HepG2 (cell line): ENCODE measurements around the gene LENG1. TPM values are rescaled to one million over a fixed set of nuclear protein-coding genes. Genes with fewer than 3 reads are reported as not detected.

Experiments used
- ATAC-seq: fragments of 200-7000 bp; cut with Tn5 transposase; 3 replicates; pipeline ENCODE4 v1.9.1; 2020; ENCODE audit warnings: mild to moderate bottlenecking, moderate library complexity
- BruUV-seq: library from RNA; stranded (reverse); fragments of 400-500 nt; replicated peaks from 2 replicates; lab custom pipeline; 2021; lab: Mats Ljungman, UMichigan
- CTCF ChIA-PET: fragments of 300-600 bp; formaldehyde crosslinking; extraction: SDS; loops from one replicate; lab custom pipeline; 2021; ENCODE audit warnings: low total read pairs, inconsistent platforms, low intra/inter-chr PET ratio; lab: Yijun Ruan, JAX
- POLR2A ChIA-PET: fragments of 350-600 bp; sonication (Branson Sonifier 250); formaldehyde crosslinking; loops from one replicate; lab custom pipeline; 2020; ENCODE audit warnings: antibody characterized with exemption, inconsistent platforms; lab: Yijun Ruan, JAX
- DNase-seq: peaks from one replicate; pipeline ENCODE4 v3.0.0-alpha.2; 2015; ENCODE audit warnings: low spot score
- FAIRE-seq: peaks from 3 replicates; lab custom pipeline; 2011; peaks lifted over from hg19 to GRCh38; lab: Jason Lieb, UNC
- H2AFZ ChIP-seq: one replicate; pipeline ENCODE4 v1.6.1; 2011; ENCODE audit warnings: low read length, inconsistent platforms
- H3K27ac ChIP-seq: fragments of 300-600 bp; 3 replicates; pipeline ENCODE4 v1.8.0; 2011; ENCODE audit warnings: mixed run types, mild to moderate bottlenecking, mixed read lengths, low read length, inconsistent platforms; ENCODE audit not compliant: insufficient read depth; ENCODE audit errors: extremely low read length
- H3K27me3 ChIP-seq, 2 experiments: fragments of 200-600 bp in 1 of 2; 2 replicates in 1 of 2; 3 replicates in 1 of 2; pipeline versions ENCODE4 v1.6.0 to v1.8.0; 2011; ENCODE audit warnings: low read length in 2 of 2, mild to moderate bottlenecking in 2 of 2, moderate library complexity in 2 of 2, inconsistent platforms in 1 of 2; ENCODE audit not compliant: insufficient read depth in 2 of 2, control insufficient read depth in 1 of 2
- H3K36me3 ChIP-seq, 2 experiments: fragments of 200-600 bp in 1 of 2; replicated peaks in 1 of 2; 2 replicates in 1 of 2; 3 replicates in 1 of 2; pipeline versions ENCODE4 v1.5.1 to v1.8.0; 2011; ENCODE audit warnings: low read length in 2 of 2, inconsistent platforms in 1 of 2; ENCODE audit not compliant: insufficient read depth in 2 of 2, control insufficient read depth in 1 of 2
- H3K4me1 ChIP-seq: 2 replicates; pipeline ENCODE4 v1.5.1; 2012; ENCODE audit warnings: low read length, inconsistent platforms; ENCODE audit not compliant: insufficient read depth
- H3K4me2 ChIP-seq: 2 replicates; pipeline ENCODE4 v1.6.0; 2011; ENCODE audit warnings: low read depth, low read length, inconsistent platforms
- H3K4me3 ChIP-seq, 3 experiments: fragments of 200-600 bp in 1 of 3; sonication (generic), shearing (Covaris generic) in 1 of 3; replicated peaks in 1 of 3; 2 replicates each; pipeline ENCODE4 v1.5.1; 2011 to 2016; ENCODE audit warnings: low read length in 3 of 3, inconsistent platforms in 2 of 3, low read depth in 2 of 3, mild to moderate bottlenecking in 2 of 3, control low read depth in 1 of 3, mixed read lengths in 1 of 3; ENCODE audit not compliant: insufficient read depth in 1 of 3
- H3K79me2 ChIP-seq: one replicate; pipeline ENCODE4 v1.6.1; 2011; ENCODE audit warnings: low read length, inconsistent platforms; ENCODE audit not compliant: insufficient read depth
- H3K9ac ChIP-seq: 2 replicates; pipeline ENCODE4 v1.6.0; 2011; ENCODE audit warnings: mild to moderate bottlenecking, low read depth, low read length, inconsistent platforms; ENCODE audit not compliant: insufficient read depth
- H3K9me3 ChIP-seq: 2 replicates; pipeline ENCODE4 v1.5.1; 2012; ENCODE audit warnings: mild to moderate bottlenecking, low read length
- H4K20me1 ChIP-seq: 2 replicates; pipeline ENCODE4 v1.6.0; 2011; ENCODE audit warnings: inconsistent platforms, mild to moderate bottlenecking, low read length, moderate library complexity; ENCODE audit not compliant: insufficient read depth
- ARID2 ChIP-seq: sonication (generic); formaldehyde crosslinking; IDR thresholded peaks from 2 replicates; pipeline ENCODE4 v1.8.1; 2022; ENCODE audit warnings: mild to moderate bottlenecking, missing genetic modification reagents, borderline replicate concordance
- ATF5 ChIP-seq: sonication (generic); formaldehyde crosslinking; IDR thresholded peaks from 2 replicates; pipeline ENCODE4 v1.4.0; 2020; ENCODE audit warnings: mild to moderate bottlenecking, low read depth, missing genetic modification reagents
- ATM ChIP-seq: fragments of 450-650 bp; IDR thresholded peaks from 2 replicates; pipeline ENCODE4 v1.7.1; 2017; ENCODE audit warnings: mild to moderate bottlenecking, borderline replicate concordance
- BORCS8-MEF2B ChIP-seq: sonication (generic); formaldehyde crosslinking; IDR thresholded peaks from 2 replicates; pipeline ENCODE4 v1.8.0; 2022; ENCODE audit warnings: mild to moderate bottlenecking, missing genetic modification reagents
- CENPT ChIP-seq: sonication (generic); formaldehyde crosslinking; IDR thresholded peaks from 2 replicates; pipeline ENCODE4 v1.8.0; 2022; ENCODE audit warnings: low read depth, mild to moderate bottlenecking, moderate library complexity, missing genetic modification reagents
- FOXP1 ChIP-seq, 2 experiments: fragments of 450-650 bp in 1 of 2; IDR thresholded peaks; 2 replicates each; pipeline ENCODE4 v1.6.1; 2017 to 2018; ENCODE audit warnings: antibody characterized with exemption in 1 of 2
- JUND ChIP-seq: sonication (generic); formaldehyde crosslinking; IDR thresholded peaks from 2 replicates; pipeline ENCODE4 v1.8.0; 2022; ENCODE audit warnings: mild to moderate bottlenecking, missing genetic modification reagents
- KDM5A ChIP-seq: fragments of 200-600 bp; sonication (generic); IDR thresholded peaks from 2 replicates; pipeline ENCODE4 v1.7.0; 2018; ENCODE audit warnings: antibody characterized with exemption, mild to moderate bottlenecking, low read length, borderline replicate concordance
- MLX ChIP-seq: IDR thresholded peaks from 2 replicates; pipeline ENCODE4 v1.6.1; 2016
- NR1H2 ChIP-seq: sonication (generic); formaldehyde crosslinking; IDR thresholded peaks from 2 replicates; pipeline ENCODE4 v1.8.1; 2022; ENCODE audit warnings: low read depth, missing genetic modification reagents, borderline replicate concordance
- PLSCR1 ChIP-seq: sonication (generic); formaldehyde crosslinking; IDR thresholded peaks from 2 replicates; pipeline ENCODE4 v1.5.0; 2020; ENCODE audit warnings: missing genetic modification reagents, mild to moderate bottlenecking, borderline replicate concordance
- POLR2G ChIP-seq: fragments of 200-400 bp; formaldehyde crosslinking; IDR thresholded peaks from 2 replicates; pipeline ENCODE4 v1.6.1; 2018; ENCODE audit warnings: mild to moderate bottlenecking, low read depth, low read length, moderate library complexity
- RAD51 ChIP-seq: fragments of 450-650 bp; IDR thresholded peaks from 2 replicates; pipeline ENCODE4 v1.6.1; 2016; ENCODE audit warnings: borderline replicate concordance
- RNF2 ChIP-seq: fragments of 450-650 bp; conservative IDR thresholded peaks from 2 replicates; pipeline ENCODE4 v1.6.1; 2016; ENCODE audit warnings: low read depth
- SOX5 ChIP-seq: IDR thresholded peaks from 2 replicates; pipeline ENCODE4 v1.6.1; 2016; ENCODE audit warnings: borderline replicate concordance
- TBX2 ChIP-seq: sonication (generic); formaldehyde crosslinking; IDR thresholded peaks from 2 replicates; pipeline ENCODE4 v1.5.0; 2020; ENCODE audit warnings: missing genetic modification reagents, mild to moderate bottlenecking, borderline replicate concordance
- ZFP90 ChIP-seq: sonication (generic); formaldehyde crosslinking; IDR thresholded peaks from 2 replicates; pipeline ENCODE4 v1.8.0; 2022; ENCODE audit warnings: missing genetic modification reagents, mild to moderate bottlenecking, inconsistent platforms, borderline replicate concordance
- ZNF121 ChIP-seq: sonication (generic); formaldehyde crosslinking; IDR thresholded peaks from 2 replicates; pipeline ENCODE4 v1.5.0; 2020; ENCODE audit warnings: mild to moderate bottlenecking, missing genetic modification reagents
- ZNF230 ChIP-seq: sonication (generic); formaldehyde crosslinking; IDR thresholded peaks from 2 replicates; pipeline ENCODE4 v1.4.0; 2020; ENCODE audit warnings: mild to moderate bottlenecking, missing genetic modification reagents
- ZNF367 ChIP-seq: sonication (generic); formaldehyde crosslinking; IDR thresholded peaks from 2 replicates; pipeline ENCODE4 v1.4.0; 2020; ENCODE audit warnings: missing genetic modification reagents, borderline replicate concordance
- ZNF761 ChIP-seq: sonication (generic); formaldehyde crosslinking; conservative IDR thresholded peaks from 2 replicates; pipeline ENCODE4 v1.4.0; 2020; ENCODE audit warnings: mild to moderate bottlenecking, missing genetic modification reagents
- ZNF878 ChIP-seq: sonication (generic); formaldehyde crosslinking; IDR thresholded peaks from 2 replicates; pipeline ENCODE4 v1.8.1; 2023; ENCODE audit warnings: mild to moderate bottlenecking, missing genetic modification reagents, moderate library complexity
- WGBS: methylation state at CpG from one replicate; pipeline ENCODE4 v1.1.6; 2017; ENCODE audit warnings: low lambda C conversion rate; 5-methylcytosine and 5-hydroxymethylcytosine counted together
- in situ Hi-C: cut with HindIII; loops from 2 replicates; pipeline ENCODE4 v1.10.0; 2017; ENCODE audit warnings: low pct_unique_long_range_greater_than_20kb; ENCODE audit not compliant: extremely low pct_ligation_motif_present
- intact Hi-C: fragments of 100-400 bp; cut with micrococcal nuclease; formaldehyde crosslinking; loops from one replicate; pipeline ENCODE4 v1.10.0; 2022; ENCODE audit not compliant: unreplicated experiment
- polyA plus RNA-seq, 8 experiments: library from polyadenylated mRNA; depleted of rRNA in 3 of 8; stranded (reverse) in 7 of 8; unstranded in 1 of 8; fragments of >200 nt; fragmentation: Illumina TruSeq in 4 of 8; extraction: Trizol in 4 of 8; gene quantifications; 2 replicates each; pipeline versions ENCODE4 v1.2.1 to v1.2.3, GENCODE V29; 2011 to 2016; ENCODE audit warnings: low read depth in 4 of 8, missing spikeins in 1 of 8, mixed read lengths in 1 of 8; ENCODE audit not compliant: insufficient read depth in 1 of 8
- total RNA-seq, 5 experiments: library from RNA; depleted of rRNA; stranded (reverse); fragments of >200 nt; fragmentation: Illumina TruSeq; extraction: Trizol; gene quantifications; 2 replicates each; pipeline ENCODE4 v1.2.3, GENCODE V29; 2016; ENCODE audit warnings: low read depth in 1 of 5
- TF ChIP-seq, protein P1 (sequence below): sonication (generic); formaldehyde crosslinking; IDR thresholded peaks from 2 replicates; pipeline ENCODE4 v1.8.0; 2023; ENCODE audit warnings: mild to moderate bottlenecking, missing genetic modification reagents
- TF ChIP-seq, protein P2 (sequence below): IDR thresholded peaks from 2 replicates; pipeline ENCODE4 v1.6.1; 2012; ENCODE audit warnings: inconsistent platforms

The LENG1 gene
- total and polyA plus RNA-seq, 2 of the 13 experiments (the other 11 are each of a cell fraction or from before 2014, with no cell fraction given): 1.8 to 3.8 TPM

DNA sequence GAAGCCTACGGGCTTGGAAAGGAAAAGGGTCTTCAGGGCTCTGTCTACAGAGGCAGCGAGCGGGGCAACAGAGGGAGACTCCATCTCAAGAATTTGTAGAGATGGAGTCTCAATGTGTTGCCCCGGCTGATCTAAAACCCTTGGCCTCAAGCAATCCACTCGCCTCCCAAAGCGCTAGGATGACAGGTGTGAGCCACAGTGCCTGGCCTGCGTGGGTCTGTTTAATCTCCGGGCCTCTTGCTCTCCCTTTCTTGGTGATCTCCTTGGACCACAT is 49.2 kb upstream of the LENG1 start:
- H3K36me3 ChIP-seq: peaks cover 20 to 43% of the 10 kb centered on the region in 2 experiments
- H3K27me3 ChIP-seq: no peaks in the 10 kb centered on the region
- DNase-seq (no peak), ATAC-seq (no peak), FAIRE-seq (no peak)
- H4K20me1 ChIP-seq: peaks cover 55% of the 10 kb centered on the region
- H3K4me1 ChIP-seq: peaks cover 81% of the 10 kb centered on the region
- peak overlapping the region; percentile 19; the same call in 1 of the 2 replicates for H3K9ac ChIP-seq
- H3K4me3 ChIP-seq: peak overlapping the region in 1 of 3 experiments; percentile 55; a peak in 1 of 6 replicates
- 38% methylated on average over 4 of the region's 8 CpGs for WGBS
- no peak overlapping the region for H2AFZ ChIP-seq
- H3K79me2 ChIP-seq: peaks cover 24% of the 10 kb centered on the region
- H3K4me2 ChIP-seq: peak overlapping the region; percentile 83
- CTCF ChIA-PET: interaction anchor here (0.6 kb wide), 1 partner anchor 22 kb away, joined by 3 read pairs; no protein-coding TSS in a partner anchor
- POLR2A ChIA-PET: interaction anchor here (1.2 to 4.9 kb wide), 6 partner anchors 9 to 72 kb away, joined by 3 to 114 read pairs (median 12); partner anchors contain the start of genes CNOT3, LENG1, MBOAT7 and RPS9
- no peaks in the 10 kb centered on the region for H3K9me3 ChIP-seq
- in situ Hi-C loops: no loop called here
- BruUV-seq: no TSS peak
- intact Hi-C loops: no loop called here
- peak overlapping the region; percentile 80 for H3K27ac ChIP-seq
- TF ChIP-seq ZNF367 (CRISPR knock-in tag): no peak
- TF ChIP-seq POLR2G: peak; percentile 55; the same call in 1 of the 2 replicates
- TF ChIP-seq KDM5A: no peak
- TF ChIP-seq, protein P1, sequence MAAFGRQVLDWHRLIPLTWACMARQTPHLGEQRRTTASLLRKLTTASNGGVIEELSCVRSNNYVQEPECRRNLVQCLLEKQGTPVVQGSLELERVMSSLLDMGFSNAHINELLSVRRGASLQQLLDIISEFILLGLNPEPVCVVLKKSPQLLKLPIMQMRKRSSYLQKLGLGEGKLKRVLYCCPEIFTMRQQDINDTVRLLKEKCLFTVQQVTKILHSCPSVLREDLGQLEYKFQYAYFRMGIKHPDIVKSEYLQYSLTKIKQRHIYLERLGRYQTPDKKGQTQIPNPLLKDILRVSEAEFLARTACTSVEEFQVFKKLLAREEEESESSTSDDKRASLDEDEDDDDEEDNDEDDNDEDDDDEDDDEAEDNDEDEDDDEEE (CRISPR knock-in tag): no peak
- TF ChIP-seq ZFP90 (CRISPR knock-in tag): no peak
- TF ChIP-seq PLSCR1: no peak
- TF ChIP-seq ARID2 (CRISPR knock-in tag): 0 out of 2 replicates have a peak, but pooled peaks have one; percentile 7
- no peak for TF ChIP-seq JUND
- TF ChIP-seq, protein P2, sequence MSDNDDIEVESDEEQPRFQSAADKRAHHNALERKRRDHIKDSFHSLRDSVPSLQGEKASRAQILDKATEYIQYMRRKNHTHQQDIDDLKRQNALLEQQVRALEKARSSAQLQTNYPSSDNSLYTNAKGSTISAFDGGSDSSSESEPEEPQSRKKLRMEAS: no peak
- TF ChIP-seq TBX2 (CRISPR knock-in tag): no peak
- TF ChIP-seq NR1H2 (CRISPR knock-in tag): no peak
- no peak for TF ChIP-seq CENPT (CRISPR knock-in tag)
- no peak for TF ChIP-seq ZNF878 (CRISPR knock-in tag)
- no peak for TF ChIP-seq MLX
- TF ChIP-seq RNF2: no peak
- TF ChIP-seq SOX5 (CRISPR knock-in tag): no peak
- no peak for TF ChIP-seq RAD51
- TF ChIP-seq ATM: no peak
- no peak for TF ChIP-seq ZNF230 (CRISPR knock-in tag)
- TF ChIP-seq BORCS8-MEF2B (CRISPR knock-in tag): no peak
- TF ChIP-seq ZNF121 (CRISPR knock-in tag): no peak
- TF ChIP-seq ATF5 (CRISPR knock-in tag): no peak
- no peak for TF ChIP-seq FOXP1 (IDR thresholded peaks at IDR 0.05)
- no peak for TF ChIP-seq FOXP1 (CRISPR knock-in tag; IDR thresholded peaks at IDR 0.05)
- TF ChIP-seq ZNF761: no peak
